SIG-M5 (cell line): ENCODE measurements around the gene FXYD5.
"Not testable (repeated sequence)": the region's sequence is repeated elsewhere in the genome, so short reads cannot be mapped to it uniquely, and the experiment has no call there.

Experiments used
- DNase-seq: peaks from one replicate; lab custom pipeline; 2025; lab: John Stamatoyannopoulos, UW

Gene FXYD5

DNA sequence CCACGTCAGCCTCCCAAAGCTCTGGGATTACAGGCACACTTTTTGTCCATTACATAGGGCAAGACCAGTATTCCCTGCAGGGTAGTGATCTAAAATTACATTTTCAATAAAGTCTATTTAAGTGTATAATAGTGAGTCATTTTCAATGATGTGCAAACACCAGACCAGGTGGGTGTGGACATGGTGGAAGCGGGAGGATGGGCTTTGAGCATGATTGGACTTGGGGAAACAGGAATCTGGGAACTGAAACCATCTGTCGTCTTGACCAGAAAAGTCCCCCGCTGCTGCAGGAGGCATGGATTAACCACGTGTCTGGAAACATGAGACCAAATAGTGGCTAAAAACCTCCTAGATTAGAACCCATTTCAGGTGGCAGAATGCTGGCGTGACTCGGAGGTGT, 34.0 kb upstream of the FXYD5 start:
- no peak for DNase-seq

DNA sequence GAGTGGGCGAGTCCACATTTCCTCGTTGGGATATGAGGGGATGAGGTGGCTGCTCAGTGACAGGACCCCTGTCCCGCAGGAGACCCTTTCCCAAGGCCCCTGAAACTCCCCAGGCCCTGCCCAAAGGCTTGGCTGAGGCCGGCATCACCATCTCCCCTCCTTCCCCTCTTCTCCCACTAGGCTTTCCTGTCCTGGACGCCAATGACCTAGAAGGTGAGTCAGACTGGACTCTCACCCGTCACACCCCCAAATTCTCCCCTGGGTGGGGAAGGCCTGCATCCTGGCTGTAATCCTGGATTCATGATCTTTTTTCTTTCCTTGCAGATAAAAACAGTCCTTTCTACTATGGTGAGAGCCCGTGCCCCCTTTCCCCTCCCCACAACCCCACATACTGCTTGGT, 33.6 kb upstream of the FXYD5 start:
- no peak for DNase-seq

DNA sequence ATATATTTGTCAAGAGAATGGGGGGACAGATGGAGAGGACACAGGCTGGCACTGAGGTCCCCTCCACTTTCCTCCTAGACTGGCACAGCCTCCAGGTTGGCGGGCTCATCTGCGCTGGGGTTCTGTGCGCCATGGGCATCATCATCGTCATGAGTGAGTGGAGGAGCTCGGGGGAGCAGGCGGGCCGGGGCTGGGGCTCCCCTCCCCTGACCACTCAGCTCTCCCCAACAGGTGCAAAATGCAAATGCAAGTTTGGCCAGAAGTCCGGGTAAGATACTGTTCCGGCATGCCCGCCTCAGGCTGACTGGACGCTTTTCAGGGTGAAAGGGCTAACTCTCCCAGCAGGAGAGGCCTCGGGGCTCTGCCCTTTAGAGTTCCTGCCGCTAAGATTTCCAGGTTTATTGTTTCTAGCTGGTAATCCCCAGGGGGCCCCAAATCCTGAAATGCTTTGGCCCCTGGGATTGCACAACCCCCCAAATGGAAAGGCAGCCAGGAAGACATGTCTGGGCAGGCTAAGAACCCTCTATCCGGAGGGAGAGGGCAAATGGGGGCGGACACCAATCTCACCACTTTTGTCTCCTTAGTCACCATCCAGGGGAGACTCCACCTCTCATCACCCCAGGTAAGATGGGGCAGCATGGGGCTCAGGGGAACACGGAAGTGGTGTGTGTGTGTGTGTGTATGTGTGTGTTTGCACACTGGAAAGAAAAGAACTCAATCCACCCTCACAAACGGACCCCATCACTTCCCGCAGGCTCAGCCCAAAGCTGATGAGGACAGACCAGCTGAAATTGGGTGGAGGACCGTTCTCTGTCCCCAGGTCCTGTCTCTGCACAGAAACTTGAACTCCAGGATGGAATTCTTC, 31.6 kb upstream of the FXYD5 start:
- no peak for DNase-seq

DNA sequence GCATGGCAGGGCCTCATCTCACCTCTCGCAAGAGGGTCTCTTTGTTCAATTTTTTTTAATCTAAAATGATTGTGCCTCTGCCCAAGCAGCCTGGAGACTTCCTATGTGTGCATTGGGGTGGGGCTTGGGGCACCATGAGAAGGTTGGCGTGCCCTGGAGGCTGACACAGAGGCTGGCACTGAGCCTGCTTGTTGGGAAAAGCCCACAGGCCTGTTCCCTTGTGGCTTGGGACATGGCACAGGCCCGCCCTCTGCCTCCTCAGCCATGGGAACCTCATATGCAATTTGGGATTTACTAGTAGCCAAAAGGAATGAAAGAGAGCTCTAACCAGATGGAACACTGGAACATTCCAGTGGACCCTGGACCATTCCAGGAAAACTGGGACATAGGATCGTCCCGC, 31.0 kb upstream of the FXYD5 start:
- DNase-seq, result no peak

DNA sequence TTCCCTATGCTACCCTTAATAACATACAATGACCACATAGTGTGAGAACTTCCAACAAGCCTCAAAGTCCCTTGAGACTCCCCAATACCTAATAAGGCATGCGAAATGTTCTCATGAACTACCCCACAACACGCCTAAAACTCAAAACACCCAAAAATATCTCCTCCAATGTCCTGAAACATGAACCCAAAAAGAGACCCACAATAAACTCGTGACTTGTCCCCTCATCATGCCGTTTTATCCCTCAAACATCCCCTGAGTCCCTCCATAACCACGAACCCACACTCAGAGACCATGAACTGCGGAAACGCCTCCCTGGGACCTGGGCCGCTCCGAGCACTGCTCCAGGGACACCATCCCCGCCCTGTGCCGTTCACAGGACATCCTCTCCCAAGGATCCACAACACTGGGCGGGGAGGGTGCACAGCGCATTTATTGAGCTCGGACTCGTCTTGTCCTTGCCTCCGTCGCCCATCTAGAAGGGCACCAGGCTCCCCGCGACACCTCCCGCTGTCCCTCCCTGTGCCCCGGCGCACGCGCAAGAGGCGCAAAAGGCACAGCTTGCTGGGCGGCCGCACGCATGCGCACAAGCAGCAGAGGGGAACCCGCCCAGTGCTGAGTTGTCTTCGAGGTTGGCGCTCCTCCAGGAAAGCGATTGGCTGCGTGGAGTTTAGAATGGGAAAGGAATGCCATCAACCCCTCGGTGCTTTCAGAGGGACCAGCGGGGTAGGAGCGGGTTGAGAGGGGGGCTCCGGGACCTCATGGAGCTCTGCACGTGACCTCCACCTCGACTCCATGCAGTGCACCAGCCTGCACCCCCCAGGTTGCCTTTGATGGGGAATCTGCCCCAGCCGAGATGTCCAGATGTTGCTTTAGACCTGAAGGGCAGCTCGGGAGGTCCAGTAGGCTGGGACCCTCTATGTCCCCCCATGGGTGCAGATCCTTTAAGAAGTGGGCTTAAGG, 30.2 kb upstream of the FXYD5 start:
- DNase-seq, result no peak

DNA sequence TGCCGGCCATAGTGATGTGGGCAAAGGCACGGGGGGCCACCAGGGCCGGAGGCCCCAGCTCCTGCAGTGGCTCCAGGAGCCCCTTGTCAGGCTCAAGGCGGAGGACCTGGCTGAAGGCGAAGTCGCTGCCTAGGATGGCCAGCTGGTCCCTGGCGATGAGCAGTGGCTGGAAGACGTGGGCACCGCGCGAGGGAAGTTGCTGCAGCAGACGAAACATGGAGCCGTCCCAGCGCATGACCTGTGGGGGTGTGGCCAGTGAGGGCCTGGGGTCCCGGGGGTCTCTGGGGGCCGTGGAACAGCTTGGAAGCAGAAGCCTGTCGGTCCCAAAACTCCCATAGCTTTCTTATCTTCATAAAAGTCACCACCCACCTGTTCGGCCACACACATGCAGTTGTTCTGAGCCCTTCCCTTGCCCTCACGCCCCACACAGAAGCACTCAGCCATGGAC, 29.2 kb upstream of the FXYD5 start:
- DNase-seq, result no peak

DNA sequence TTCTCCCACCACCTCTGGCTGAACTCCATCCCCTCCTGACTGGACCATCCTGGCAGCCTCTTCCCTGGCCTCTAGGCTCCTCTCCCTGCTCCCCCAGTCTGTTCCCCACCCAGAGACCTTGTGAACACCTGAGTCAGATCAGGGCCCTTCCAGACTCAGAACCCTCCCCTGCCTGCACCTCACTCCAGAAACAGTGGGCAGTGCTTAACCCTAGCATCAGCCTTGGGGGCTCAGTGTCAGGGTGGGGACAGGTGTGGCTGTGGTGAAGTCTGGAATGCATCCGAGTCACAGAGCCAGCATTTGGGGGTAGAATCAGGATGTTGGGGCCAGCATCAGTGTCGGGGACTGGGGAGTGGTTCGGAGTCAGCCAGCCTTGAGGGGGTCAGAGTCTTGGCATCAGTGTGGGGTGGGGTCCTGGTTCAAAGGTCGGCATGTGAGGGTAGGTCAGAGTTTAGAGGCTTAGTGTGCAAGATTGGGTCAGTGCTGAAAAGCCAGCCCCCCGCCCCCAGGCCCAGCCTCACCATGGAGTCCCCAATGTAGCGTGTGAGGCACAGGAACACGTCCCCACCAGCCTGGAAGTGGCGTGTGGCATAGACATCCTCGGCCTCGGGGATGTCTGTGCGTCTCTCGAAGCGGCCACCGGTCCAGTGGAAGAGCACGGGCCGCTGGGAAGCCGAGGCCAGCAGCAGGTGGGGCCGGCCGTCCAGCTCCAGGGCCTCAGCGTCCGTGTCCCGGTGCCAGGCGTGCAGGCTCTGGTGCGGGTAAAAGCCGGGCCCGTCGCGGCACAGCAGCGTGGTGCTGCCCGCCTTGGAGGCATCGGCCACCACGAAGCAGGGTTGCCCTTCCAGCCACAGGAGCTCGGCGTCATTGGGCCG, 28.5 kb upstream of the FXYD5 start:
- DNase-seq, result no peak

DNA sequence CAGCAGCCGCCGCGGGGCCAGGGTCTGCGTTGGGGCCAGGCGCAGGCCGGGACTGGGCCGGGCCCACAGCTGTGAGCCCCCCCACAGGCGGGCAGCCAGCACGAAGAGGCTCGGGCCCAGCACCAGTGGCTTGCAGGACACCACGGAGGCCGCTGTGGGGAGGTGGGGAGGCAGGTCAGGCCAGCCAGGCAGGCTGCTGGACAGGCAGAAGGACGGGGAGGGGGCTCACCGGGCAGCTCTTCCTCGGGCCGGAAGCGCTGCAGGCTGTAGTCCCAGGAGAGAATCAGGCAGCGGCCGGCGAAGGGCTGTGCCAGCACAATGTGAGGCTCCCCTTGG, 27.9 kb upstream of the FXYD5 start:
- no peak for DNase-seq

DNA sequence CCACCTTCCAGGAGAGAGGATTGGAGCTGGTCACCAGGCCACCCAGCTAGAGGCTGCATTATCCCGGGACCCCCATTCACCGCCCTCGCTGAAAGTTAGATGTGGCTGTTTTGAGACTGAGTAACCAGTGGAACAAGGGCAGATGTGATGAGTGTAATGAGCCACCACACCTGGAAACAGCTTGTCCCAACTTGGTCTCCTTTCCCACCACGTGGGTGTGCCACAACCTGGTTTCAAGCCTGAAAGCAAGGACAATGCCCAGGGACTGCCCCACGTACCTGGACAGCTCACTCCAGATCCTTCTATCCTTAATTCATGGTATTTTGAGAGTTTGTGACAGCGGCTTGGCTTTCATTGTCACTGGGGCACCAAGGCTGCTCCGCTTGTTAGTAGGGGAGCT, 26.7 kb upstream of the FXYD5 start:
- no peak for DNase-seq

DNA sequence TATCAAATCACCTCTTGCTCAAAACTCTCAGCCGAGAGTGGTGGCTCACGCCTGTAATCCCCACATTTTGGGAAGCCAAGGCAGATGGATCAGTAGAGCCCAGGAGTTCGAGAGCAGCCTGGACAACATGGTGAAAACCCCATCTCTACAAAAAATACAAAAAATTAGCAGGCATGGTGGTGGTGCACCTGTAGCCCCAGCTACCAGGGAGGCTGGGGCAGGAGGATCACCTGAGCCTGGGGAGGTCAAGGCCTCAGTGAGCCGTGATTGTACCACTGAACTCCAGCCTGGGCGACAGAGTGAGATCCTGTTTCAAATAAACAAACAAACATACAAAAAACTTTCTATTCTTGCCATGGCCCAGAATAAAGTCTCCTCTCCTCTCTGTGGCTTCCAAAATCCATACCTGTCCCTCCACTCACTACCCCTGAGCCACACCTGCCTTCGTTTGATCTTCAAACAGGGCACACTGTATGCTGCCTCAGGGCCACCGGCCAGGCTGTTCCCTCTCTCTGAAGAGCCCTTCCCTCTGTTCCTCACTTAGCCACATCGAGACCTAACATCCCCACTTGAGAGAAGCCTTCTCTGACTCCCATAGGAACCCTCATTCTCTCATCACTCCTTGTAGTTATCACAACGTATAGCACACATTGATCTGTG, 26.0 kb upstream of the FXYD5 start:
- DNase-seq, result no peak

DNA sequence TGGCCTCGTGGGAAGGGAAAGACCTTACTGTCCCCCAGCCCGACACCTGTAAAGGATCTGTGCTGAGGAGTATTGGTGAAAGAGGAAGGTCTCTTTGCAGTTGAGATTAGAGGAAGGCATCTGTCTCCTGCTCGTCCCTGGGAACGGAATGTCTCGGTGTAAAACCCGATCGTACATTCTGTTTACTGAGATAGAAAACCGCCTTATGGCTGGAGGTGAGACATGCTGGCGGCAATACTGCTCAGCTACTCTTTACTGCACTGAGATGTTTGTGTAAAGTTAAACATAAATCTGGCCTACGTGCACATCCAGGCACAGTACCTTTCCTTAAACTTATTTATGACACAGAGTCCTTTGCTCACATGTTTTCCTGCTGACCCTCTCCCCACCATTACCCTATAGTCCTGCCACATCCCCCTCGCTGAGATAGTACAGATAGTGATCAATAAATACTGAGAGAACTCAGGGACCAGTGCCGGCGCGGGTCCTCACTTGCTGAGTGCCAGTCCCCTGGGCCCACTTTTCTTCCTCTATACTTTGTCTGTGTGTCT, 24.7 kb upstream of the FXYD5 start:
- not testable (repeated sequence) for DNase-seq

DNA sequence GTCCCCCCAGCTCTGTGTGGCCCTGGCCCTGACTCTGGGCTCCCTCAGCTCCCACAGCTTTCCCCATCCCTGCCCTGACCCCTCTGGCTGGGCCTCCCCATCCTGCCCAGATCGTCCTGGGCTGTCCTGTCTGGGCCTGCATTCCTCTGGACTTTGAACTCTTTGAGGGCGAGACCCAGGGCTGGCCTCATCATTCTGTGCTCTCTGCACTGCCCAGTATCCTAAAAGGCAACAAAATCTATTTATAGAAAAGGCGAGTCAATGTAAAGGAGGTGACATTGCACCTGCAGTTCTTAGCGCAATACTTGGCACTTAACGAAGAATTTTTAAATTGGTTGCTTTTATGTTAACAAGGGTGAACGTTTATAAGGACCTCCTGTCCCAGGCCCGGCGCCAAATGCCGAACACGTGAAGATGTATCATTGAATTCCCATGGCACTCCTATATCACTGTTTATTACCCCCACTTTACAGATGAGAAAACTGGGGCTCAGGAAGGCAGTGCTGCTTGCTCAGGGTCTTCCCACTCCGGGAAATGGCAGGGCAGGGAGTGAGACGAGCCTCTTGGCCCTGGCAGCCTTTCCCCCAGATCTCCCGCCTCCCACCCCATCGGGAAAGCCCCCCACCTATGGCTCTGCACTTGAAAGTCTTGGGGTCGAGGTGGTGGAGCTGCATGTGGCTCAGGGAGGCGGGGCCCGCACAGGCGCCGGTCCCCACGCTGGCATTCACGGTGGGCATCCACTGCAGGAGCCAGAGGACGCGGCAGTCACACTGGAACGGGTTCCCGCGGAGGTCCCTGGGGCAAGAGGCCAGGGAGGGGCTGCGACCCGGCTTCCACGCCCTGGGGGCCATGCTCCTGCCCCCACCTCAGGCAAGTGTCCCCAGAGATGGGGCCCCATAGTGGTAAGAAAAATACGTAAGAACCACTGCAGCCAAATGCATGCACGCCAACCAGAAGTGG, 23.5 kb upstream of the FXYD5 start:
- no peak for DNase-seq

DNA sequence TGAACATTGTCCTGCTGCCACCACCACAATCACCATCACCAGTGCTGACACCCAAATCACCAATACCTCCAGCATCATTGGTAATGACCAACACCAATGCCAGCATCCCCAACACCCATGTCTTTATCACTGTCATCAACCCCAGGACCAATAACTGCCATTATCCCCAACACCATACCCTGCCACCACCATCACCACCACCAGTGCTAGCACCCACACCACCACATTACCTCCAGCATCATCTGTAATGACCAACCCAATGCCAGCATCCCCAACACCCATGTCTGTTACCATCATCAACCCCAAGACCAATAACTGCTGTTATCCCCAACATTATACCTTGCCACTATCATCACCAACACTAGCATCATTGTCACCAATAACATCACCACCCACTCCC, 22.3 kb upstream of the FXYD5 start:
- DNase-seq, result no peak

DNA sequence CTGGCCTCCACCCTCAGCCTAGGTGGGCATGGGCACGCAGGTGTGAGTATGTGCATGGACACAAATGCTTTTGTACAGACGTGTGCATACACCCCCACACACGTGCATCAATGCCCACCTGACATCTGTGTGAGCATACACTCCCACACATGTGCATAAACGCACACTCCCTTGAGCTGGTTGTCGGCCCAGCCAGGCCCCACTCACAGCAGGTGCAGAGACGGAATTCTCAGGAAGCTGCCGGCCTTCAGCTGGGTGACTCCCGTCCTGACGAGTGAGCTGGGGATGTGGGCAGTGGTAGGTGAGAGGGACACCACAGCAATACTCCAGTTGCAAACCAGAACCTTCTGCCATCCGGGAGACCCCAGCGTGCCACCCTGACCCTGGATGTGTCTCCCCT, 20.7 kb upstream of the FXYD5 start:
- DNase-seq, result no peak

DNA sequence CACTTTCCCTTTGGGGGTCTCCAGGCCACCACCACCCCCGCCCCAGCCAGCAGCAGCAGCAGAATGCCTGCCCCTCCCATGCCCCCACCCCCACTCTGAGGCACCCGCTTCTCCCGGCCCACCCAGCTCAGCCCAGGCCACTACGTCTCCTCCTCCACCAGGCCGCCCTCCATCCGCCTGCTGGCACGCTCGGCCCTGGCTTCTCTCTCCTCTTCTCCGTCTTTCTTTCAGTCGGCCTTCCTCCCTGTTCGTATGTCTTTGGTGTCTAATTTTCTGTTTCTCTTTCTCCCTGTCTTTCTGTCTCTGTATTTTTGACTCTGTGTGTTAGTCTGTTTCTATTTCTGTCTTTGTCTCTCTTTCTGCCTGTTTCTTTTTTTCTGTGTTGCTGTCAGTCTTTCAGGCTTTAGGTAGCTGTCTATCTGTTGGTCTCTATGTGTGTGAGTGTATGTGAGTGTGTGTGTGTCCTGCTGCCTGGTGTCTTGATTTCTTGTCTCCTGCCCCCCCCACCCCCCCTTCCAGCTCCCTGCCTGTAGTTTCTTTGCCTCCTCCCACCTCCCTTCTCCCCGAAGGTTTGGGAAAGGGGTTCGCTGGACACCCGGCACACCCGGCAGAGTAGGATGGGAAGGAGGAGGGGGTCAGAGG, 19.8 kb upstream of the FXYD5 start, which contains the start of gene LGI4:
TSS of gene LGI4 (minus strand) at position 459 of the 642 bp plus-strand sequence. CDS start at position 80, 379 bp downstream.
- no peak for DNase-seq

DNA sequence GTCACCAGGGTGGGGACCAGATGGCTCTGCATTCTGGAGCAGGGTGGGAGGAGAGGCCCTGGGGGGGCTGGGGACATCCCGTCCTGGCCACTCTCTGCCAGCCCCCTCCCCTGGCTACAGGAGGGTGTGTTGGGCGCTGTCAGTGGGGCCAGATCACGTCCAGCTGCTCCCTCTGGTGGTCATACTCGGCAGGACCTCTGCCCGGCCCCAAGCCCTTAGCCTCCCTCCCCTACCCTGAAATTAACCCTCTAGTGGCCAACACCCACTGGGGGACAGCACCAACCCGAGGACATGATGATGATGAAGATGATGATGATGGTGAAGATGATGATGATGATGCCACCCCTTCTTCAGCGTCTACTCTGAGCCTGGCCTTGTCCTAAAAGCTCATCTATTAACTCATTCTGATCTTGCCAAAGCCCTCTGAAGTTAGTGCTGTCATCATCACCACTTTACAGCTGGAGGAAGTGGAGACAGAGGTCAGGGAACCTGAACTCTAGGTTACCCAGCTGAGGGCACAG, 19.1 kb upstream of the FXYD5 start:
- DNase-seq, result no peak

DNA sequence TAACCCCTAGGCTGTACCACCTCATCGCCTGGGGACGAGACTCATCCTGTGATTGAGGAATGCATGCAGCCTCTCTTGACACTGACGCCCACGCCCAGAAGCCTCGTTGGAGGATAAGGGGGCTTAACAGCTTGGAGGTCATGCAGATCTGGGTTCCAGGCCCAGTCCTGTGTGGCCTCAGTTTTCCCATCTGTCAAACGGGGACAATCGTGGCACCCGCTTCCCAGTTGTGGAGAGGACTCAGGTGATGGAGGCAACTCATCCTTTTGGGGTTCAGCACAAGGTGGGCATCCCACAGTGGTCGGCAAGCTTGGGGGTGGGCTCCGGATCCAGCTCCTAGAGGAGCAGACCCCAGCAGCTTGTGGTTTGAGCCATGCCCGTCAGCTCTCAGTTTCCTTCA, 18.3 kb upstream of the FXYD5 start:
- DNase-seq, result no peak

DNA sequence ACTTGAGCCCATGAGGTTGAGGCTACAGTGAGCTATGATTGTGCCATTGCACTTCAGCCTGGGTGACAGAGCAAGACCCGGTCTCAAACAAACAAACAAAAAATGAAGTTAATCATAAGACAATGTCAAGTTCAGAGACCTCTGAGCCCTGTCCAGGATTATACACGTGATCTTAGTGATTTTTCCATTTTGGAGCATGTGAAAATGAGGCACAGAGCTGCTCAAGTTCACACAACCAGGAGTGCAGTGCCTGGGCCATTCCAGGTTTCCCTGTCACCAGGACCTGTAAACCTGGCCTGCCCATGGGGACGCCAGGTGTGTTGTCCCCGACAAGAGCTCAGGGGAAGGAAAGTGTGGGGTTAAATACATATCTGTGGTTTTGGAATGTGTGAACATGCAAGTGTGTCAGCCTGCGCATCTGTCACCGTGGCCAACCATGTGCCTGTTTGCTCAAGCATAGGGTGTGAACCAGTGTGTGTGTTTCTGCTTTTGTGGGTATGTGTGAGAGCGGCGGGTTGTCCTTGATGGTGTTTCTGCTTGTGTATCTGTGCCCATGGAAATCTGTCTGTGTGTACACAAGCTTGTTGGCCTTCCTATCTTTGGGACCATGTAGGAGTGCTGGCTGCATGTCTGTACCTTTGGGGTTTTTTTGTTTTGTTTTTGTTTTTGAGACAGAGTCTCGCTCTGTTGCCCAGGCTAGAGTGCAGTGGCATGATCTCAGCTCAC, 17.4 kb upstream of the FXYD5 start:
- DNase-seq, result no peak
